ENCODE measurements around the gene RHCG.

GRCh38 chr15:89486726-89487050 is 9.7 kb downstream of the RHCG start:
- TF ChIP-seq CTCF (IDR thresholded peaks at IDR 0.05) (no peak), POLR2A (IDR thresholded peaks at IDR 0.05) (no peak)

Measured in adrenal gland (tissue), 5 donors.